ENCODE results near the gene ZNF3.

ZNF3 gene

DNA sequence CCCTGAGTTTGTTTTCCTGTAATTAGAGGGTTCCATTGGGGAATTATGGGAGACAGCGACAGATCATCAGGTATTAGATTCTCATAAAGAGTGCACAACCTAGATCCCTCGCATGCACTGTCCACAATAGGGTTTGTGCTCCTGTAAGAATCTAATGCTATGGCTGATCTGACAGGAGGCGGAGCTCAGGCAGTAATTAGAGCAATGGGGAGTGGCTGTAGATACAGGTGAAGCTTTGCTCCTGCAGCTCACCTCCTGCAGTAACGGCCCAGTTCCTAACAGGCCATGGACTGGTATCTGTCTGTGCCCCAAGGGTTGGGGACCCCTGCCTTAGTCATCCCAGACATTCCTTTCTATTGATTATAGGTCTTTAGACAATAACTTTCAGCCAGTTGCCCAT, 32.8 kb downstream of the ZNF3 start:
- DNase-seq: no peak

DNA sequence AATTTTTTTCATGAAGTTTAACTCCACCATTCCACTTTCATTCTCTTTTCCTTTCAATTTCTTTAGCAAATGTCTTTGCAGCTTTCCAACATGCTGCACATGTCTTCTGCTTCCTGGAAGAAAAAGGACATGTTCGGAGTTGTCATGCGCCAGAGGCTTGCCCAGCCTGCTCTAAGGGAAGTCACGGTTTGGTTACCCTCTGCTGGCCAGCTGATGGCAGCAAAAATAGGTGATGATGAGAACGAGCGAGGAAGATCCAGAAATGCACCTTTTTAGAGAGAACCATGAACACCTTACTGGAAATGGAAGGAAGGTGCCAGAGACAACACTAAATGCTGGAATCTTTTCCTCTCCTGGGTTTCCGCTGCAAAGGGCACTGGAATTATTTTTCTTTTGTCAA, 36.8 kb downstream of the ZNF3 start:
- DNase-seq: no peak

DNA sequence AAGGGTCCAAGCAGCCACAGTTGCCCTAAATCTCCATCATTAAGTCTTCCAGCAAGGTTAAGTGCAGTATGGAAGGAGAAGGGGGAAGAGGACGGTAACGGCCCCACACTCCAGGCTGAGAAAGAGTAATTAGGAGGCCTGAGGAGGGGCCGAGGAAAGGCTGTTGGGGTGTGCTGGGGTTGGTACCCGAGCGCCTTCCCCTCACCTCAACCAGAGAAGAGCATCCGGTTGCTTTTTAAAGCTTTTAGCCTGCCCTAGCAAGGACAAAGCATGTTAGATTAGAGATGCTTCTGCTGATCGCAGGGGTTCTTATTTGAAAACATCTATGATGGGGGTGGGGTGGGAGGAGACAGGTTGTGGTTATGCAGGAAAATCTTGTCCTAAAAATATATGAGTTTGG, 40.9 kb downstream of the ZNF3 start:
- no peak for DNase-seq

DNA sequence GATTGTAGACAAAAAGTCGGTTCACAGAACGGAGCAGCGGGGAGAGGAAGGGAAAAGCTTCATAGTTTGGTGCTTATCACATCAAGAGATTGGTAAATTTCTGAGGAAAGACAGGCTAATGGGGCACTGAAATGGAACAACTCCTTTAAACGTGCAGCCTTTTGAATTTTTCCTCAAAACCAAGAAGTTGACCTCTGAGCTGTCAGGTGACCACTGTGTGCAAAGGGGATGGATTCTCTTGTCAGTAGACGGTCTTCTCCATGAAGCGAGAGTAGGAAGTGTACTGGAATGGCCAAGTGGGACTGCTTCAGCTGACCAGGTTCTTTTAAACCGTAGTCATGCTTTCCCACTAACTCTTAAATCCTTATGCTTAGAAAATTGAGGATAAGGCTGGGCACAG, 43.2 kb downstream of the ZNF3 start:
- no peak for DNase-seq

DNA sequence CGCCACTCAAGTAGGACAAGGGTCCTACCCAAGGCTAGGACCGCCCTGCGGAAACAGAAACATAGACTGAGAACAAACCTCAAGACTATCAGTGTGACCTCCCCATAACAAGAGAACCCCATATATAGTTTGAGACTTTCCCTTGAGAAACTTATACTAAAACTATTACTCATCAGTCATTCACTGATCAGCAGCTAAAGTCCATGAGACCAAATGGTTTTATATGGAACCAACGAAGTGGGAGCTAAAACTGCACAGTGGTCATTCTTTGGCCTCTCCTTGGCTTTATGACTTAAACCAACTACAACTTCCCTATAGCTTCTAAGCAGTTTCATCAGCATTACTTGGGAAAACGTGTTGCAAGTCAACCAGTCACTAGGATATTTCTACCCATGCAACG, 45.6 kb downstream of the ZNF3 start:
- DNase-seq: no peak

DNA sequence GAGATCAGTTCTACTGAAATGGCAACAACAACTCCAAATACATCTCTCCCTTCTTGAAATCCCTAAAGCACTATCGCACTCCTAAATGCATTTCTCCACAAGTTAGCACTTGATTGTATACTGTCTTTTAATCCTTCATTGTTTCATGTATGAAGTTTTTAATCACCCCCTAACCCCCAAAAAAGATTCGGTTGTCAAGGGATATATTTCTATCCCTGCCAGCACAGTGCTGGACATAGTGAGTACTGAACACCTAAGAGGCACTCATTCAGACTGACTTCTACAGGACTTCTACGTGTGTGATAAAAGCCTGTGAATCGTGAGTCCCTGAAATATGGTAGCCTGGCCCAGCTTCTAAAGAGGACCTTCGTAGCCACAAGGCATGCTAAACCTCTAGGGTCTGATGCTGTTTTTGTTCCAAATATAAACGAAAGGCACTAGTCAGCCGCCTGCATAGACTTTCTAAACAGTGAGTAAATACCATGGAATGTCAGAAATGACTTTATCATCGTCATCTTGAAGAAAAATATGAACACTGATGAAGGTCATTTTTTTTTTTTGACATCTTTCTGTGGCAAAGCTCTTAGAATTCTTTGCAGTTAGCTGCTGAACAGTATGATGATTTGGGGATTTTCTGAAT, 46.5 kb downstream of the ZNF3 start:
- DNase-seq: no peak

DNA sequence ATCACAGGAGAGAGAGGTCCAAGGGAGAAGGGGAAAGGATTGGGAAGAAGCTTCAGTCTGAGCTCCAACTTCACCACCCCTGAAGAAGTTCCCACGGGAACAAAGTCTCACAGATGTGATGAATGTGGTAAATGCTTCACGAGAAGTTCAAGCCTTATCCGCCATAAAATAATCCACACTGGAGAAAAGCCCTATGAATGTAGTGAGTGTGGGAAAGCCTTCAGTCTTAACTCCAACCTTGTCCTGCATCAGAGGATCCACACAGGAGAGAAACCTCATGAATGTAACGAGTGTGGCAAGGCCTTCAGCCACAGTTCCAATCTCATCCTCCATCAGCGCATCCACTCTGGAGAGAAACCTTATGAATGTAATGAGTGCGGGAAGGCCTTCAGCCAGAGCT, 48.0 kb downstream of the ZNF3 start:
- DNase-seq: no peak

DNA sequence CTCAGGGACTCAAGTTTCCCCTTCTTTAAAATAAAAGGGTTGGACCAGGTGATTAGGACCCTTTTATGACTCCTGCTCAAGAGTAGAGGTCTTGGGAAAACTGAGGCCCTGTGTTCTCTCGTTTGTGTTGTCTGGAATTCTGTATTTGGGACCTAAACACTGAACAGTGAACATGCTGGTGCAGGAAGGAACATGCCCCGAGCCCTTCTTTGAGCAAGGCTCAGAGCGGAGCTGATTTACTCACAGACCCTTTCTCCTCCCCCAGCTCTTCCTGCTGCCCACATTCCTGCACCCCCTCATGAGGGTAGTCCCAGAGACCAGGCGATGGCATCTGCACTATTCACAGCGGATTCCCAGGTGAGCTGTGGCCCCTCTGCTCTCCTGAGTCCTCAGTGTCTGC, 51.9 kb downstream of the ZNF3 start:
- no peak for DNase-seq

DNA sequence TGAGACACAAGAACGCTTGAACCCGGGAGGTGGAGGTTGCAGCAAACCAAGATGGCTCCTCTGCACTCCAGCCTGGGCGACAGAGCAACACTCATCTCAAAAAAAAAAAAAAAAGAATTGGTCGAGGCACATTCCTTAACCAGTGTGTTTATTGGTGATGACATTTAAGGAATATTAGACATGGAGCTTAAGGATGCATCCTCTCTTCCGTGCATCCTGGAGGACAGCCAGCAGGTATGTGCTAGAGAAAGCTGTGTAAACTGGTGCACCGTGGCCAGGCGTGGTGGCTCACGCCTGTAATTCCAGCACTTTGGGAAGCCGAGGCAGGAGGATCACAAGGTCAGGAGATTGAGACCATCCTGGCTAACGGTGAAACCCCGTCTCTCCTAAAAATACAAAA, 54.3 kb downstream of the ZNF3 start:
- DNase-seq: no peak

DNA sequence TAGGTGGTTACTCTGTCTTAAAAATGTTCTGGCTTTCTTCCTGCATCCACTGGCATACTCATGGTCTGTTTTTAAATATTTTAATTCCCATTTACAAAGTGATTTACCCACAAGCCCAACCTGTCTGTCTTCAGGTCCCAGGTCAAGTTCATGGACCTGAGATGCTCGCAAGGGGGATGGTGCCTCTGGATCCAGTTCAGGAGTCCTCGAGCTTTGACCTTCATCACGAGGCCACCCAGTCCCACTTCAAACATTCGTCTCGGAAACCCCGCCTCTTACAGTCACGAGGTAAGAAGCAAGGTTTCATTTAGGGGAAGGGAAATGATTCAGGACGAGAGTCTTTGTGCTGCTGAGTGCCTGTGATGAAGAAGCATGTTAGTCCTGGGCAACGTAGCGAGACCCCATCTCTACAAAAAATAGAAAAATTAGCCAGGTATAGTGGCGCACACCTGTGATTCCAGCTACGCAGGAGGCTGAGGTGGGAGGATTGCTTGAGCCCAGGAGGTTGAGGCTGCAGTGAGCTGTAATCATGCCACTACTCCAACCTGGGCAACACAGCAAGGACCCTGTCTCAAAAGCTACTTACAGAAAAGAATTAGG, 57.4 kb downstream of the ZNF3 start:
- no peak for DNase-seq

DNA sequence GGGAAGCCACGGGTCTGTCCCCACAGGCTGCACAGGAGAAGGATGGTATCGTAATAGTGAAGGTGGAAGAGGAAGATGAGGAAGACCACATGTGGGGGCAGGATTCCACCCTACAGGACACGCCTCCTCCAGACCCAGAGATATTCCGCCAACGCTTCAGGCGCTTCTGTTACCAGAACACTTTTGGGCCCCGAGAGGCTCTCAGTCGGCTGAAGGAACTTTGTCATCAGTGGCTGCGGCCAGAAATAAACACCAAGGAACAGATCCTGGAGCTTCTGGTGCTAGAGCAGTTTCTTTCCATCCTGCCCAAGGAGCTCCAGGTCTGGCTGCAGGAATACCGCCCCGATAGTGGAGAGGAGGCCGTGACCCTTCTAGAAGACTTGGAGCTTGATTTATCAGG, 58.0 kb downstream of the ZNF3 start:
- DNase-seq: no peak

DNA sequence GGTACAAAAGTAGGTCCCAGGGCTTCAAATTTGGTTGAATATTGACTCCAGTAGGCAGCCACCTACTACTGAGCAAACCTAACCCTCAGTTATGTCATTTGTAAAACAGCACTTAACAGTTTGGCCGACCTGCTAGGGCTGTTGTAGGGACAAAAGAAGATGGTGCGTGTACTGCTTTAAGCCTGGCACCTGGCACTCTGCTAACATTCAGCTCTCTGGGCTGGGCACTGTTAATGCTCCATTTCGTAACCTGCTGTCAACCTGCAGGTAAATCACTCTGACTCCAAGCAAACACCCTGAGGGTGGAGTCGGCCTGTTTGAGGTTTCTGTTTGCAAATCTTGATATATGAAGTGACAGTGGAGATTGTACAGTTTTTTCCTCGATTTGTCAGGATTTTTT, 58.9 kb downstream of the ZNF3 start:
- DNase-seq: no peak

DNA sequence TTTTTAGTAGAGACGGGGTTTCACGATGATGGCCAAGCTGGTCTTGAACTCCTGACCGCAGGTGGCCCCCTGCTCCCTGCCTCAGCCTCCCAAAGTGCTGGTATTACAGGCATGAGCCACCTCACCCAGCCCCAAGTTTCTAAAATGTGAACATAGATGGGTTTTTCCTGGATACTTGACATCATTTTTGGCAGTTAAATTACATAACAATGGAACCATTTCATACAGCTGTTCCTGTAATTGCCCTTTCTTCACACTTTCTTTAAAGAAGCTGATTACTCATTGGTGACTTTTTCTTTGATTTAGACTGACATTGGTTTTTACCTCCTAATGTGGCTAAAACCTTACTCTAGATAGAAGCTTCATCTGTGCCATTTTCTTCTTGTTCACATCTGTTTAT, 60.2 kb downstream of the ZNF3 start:
- no peak for DNase-seq
